PC-9 (cell line): ENCODE measurements around the gene SRPK1. TPM values are rescaled to one million over a fixed set of nuclear protein-coding genes. Genes with fewer than 3 reads are reported as not detected.
A peak's percentile ranks its signal among the peaks of the same experiment; 100 is the strongest.

ENCODE experiments used
- Bru-seq: library from RNA; stranded (reverse); fragments of 400-500 nt; gene quantifications from one replicate; lab custom pipeline; 2021; lab: Mats Ljungman, UMichigan
- BruChase-seq, 2 experiments: library from RNA; stranded (reverse); fragments of 400-500 nt; gene quantifications; one replicate each; lab custom pipeline; 2021; lab: Mats Ljungman, UMichigan
- BruUV-seq: library from RNA; stranded (reverse); fragments of 400-500 nt; replicated peaks from 2 replicates; lab custom pipeline; 2021; lab: Mats Ljungman, UMichigan
- CTCF ChIA-PET: fragments of 300-600 bp; sonication (Branson Sonifier 250); formaldehyde crosslinking; loops from one replicate; lab custom pipeline; 2022; ENCODE audit warnings: antibody characterized with exemption; lab: Charles Lee
- POLR2A ChIA-PET: fragments of 300-600 bp; sonication (Branson Sonifier 250); formaldehyde crosslinking; loops from one replicate; lab custom pipeline; 2022; ENCODE audit warnings: antibody characterized with exemption; ENCODE audit not compliant: unreplicated experiment; lab: Charles Lee
- DNase-seq, 2 experiments: peaks; one replicate each; pipeline versions ENCODE4 v3.0.0 to v3.0.0-alpha.2; 2015 to 2022; ENCODE audit warnings: mixed read lengths in 1 of 2
- H2AFZ ChIP-seq: fragments of 200-600 bp; sonication (generic); 2 replicates; pipeline ENCODE4 v1.8.1; 2017; ENCODE audit warnings: antibody characterized with exemption
- H3F3A ChIP-seq: fragments of 200-600 bp; sonication (generic); 2 replicates; pipeline ENCODE4 v1.8.1; 2017; ENCODE audit warnings: antibody characterized with exemption, mild to moderate bottlenecking, low read depth; ENCODE audit not compliant: insufficient read depth
- H3K27ac ChIP-seq: fragments of 200-600 bp; sonication (generic); 2 replicates; pipeline ENCODE4 v1.6.1; 2016; ENCODE audit warnings: mixed run types
- H3K27me3 ChIP-seq: fragments of 200-600 bp; sonication (generic); 2 replicates; pipeline ENCODE4 v1.6.1; 2016; ENCODE audit warnings: low read depth, mixed run types; ENCODE audit not compliant: insufficient read depth
- H3K36me3 ChIP-seq: fragments of 200-600 bp; sonication (generic); 2 replicates; pipeline ENCODE4 v1.6.1; 2016; ENCODE audit warnings: low read depth, mixed run types
- H3K4me1 ChIP-seq: fragments of 200-600 bp; sonication (generic); replicated peaks from 2 replicates; pipeline ENCODE4 v1.6.1; 2016; ENCODE audit warnings: mixed run types; ENCODE audit not compliant: insufficient read depth
- H3K4me2 ChIP-seq: fragments of 200-600 bp; sonication (generic); 2 replicates; pipeline ENCODE4 v1.6.1; 2017; ENCODE audit warnings: mixed run types
- H3K4me3 ChIP-seq: fragments of 200-600 bp; sonication (generic); 2 replicates; pipeline ENCODE4 v1.6.1; 2016; ENCODE audit warnings: mixed run types
- H3K79me2 ChIP-seq: fragments of 200-600 bp; sonication (generic); 2 replicates; pipeline ENCODE4 v1.6.1; 2017; ENCODE audit warnings: low read depth, mixed run types
- H3K9me2 ChIP-seq: fragments of 200-600 bp; sonication (generic); 2 replicates; pipeline ENCODE4 v1.8.1; 2017; ENCODE audit warnings: mild to moderate bottlenecking; ENCODE audit not compliant: insufficient read depth
- H3K9me3 ChIP-seq: fragments of 200-600 bp; sonication (generic); 2 replicates; pipeline ENCODE4 v1.8.1; 2016; ENCODE audit warnings: low read depth; ENCODE audit not compliant: insufficient read depth
- H4K20me1 ChIP-seq: fragments of 200-600 bp; sonication (generic); 2 replicates; pipeline ENCODE4 v1.8.1; 2017; ENCODE audit not compliant: insufficient read depth
- EZH2 ChIP-seq: fragments of 200-600 bp; sonication (generic); IDR thresholded peaks from 2 replicates; pipeline ENCODE4 v1.8.0; 2017; ENCODE audit warnings: antibody characterized with exemption, low read depth
- intact Hi-C: fragments of 100-400 bp; cut with micrococcal nuclease; formaldehyde crosslinking; loops from one replicate; pipeline ENCODE4 v1.10.0; 2022; ENCODE audit not compliant: unreplicated experiment
- long read RNA-seq: library from polyadenylated mRNA; stranded (forward); transcript quantifications from one replicate; pipeline ENCODE4 v2.0.0, GENCODE V29; 2022
- total RNA-seq: library from RNA; stranded (reverse); gene quantifications from 2 replicates; pipeline ENCODE4 v1.2.3, GENCODE V29; 2021
- TF ChIP-seq, protein P1 (sequence below): fragments of 200-600 bp; sonication (generic); conservative IDR thresholded peaks from 2 replicates; pipeline ENCODE4 v1.6.1; 2017; ENCODE audit warnings: mixed run types, antibody characterized with exemption, mild to moderate bottlenecking, moderate library complexity

SRPK1 gene
- total RNA-seq: 79.0 and 98.7 TPM in 2 replicates
- percentile 93 among the genes with signal in this experiment for Bru-seq, nascent RNA
- BruChase-seq, experiment 1, labeled RNA remaining after a 2-hour chase: percentile 95 among the genes with signal in this experiment
- BruChase-seq, experiment 2, labeled RNA remaining after a 6-hour chase: percentile 92 among the genes with signal in this experiment
- long read RNA-seq, full-length matches to known transcripts: 107 of 147 reads
- long read RNA-seq, partial matches to known transcripts: 14 of 147 reads
- long read RNA-seq, other reads (novel, unspliced or antisense): 26 of 147 reads

DNA sequence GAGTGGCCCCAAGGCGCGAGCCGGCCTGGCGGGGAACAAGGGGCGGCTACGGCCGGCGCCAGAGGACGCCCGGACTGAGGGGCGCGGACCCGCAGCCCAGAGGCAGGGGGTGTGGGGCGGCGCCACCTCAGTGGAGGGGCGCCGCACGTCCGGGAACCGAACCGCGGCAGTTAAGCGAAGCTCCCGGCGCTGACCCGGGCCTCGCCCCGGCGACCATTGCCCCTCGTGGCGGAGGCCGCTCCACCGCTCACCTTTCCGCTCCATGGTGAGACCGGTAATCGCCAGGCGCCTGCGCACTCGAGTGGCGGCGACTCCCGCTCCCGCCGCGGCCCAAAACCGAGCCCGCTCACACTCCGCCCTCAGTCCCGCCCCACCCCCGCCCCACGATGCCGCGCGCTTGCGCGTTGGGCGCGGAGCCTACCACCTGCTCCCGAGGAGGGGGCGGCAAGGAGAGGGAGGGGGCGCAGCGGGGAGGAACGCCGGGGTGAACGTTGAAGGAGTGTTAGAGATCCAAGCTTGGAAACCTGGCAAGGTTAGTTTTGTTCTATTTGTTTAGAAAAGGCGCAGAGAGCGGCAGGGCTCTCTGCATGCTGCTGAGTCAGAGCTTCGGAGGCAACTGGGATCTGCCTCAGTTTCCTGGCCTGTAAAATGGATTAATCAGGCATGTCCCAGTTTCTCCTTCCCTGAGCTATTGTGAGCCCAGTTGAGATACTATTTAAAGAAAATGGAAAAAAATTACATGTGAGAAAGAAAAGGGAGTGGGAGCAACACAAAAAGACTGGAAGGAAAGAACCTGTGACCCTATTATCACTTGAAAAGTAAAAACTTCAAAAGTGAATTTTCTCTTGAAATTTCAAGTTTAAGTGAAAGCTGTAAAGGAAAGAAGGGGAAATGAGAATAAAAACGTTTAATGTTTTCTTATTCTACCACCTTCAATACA is at the start of gene SRPK1:
SRPK1 (minus strand) TSS at position 306 of the 940 bp plus-strand sequence; CDS start at position 264, 42 bp downstream.
- H4K20me1 ChIP-seq: no peaks in the 10 kb centered on the region
- ChIA-PET CTCF (interaction anchor here (0.6 kb wide), 1 partner anchor 400 kb away, joined by 5 read pairs; no protein-coding TSS in a partner anchor), POLR2A (no interaction called here)
- TF ChIP-seq, protein P1, sequence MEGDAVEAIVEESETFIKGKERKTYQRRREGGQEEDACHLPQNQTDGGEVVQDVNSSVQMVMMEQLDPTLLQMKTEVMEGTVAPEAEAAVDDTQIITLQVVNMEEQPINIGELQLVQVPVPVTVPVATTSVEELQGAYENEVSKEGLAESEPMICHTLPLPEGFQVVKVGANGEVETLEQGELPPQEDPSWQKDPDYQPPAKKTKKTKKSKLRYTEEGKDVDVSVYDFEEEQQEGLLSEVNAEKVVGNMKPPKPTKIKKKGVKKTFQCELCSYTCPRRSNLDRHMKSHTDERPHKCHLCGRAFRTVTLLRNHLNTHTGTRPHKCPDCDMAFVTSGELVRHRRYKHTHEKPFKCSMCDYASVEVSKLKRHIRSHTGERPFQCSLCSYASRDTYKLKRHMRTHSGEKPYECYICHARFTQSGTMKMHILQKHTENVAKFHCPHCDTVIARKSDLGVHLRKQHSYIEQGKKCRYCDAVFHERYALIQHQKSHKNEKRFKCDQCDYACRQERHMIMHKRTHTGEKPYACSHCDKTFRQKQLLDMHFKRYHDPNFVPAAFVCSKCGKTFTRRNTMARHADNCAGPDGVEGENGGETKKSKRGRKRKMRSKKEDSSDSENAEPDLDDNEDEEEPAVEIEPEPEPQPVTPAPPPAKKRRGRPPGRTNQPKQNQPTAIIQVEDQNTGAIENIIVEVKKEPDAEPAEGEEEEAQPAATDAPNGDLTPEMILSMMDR: no peak
- TF ChIP-seq EZH2: no peak
- peak; percentile 69 to 87 for DNase-seq
- peak within 1 kb of the TSS; percentile 97 for H3K4me3 ChIP-seq
- peaks cover 28% of the 10 kb centered on the region for H3F3A ChIP-seq
- intact Hi-C loops: loop anchor here (1.0 kb wide), 1 partner anchor 106 kb away; the partner anchor contains the start of gene MAPK14
- H3K27ac ChIP-seq: peak within 1 kb of the TSS; percentile 74
- H3K4me1 ChIP-seq: peaks cover 29% of the 10 kb centered on the region
- no peaks in the 10 kb centered on the region for H3K9me2 ChIP-seq
- H3K4me2 ChIP-seq: peak within 1 kb of the TSS; percentile 92
- TSS peak; percentile 44 for BruUV-seq
- peaks cover 16% of the 10 kb centered on the region for H3K36me3 ChIP-seq
- peaks cover 60% of the 10 kb centered on the region for H3K79me2 ChIP-seq
- H3K9me3 ChIP-seq: no peaks in the 10 kb centered on the region
- H3K27me3 ChIP-seq: no peaks in the 10 kb centered on the region
- peak within 1 kb of the TSS; percentile 85 for H2AFZ ChIP-seq

GRCh38 chr6:35970181-35970580 is 49.3 kb upstream of the SRPK1 start:
- POLR2A ChIA-PET: no interaction called here
- intact Hi-C loops: loop anchor here (5.0 kb wide), 1 partner anchor 57 kb away; the partner anchor contains the start of gene MAPK14
- TF ChIP-seq, protein P1: no peak
- no peak for TF ChIP-seq EZH2

DNA sequence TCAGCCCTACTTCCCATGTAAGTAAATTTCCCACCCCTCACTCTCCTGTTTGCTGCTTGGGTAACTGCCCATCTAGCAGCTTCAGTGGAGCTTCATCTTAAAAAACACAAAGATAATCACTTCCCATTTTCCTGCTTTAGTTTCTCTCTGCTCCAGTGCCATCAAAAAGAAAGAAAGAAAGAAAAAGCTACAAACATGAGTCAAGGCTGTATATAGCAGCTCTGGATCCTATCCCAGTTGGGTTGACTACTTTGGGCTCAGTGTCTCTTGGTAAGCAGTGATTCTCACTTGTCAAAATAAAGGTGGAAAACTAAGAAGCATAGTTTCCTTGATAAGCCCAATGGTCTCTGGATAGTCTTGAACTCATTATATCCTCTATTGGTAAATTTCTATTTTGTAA is 48.7 kb upstream of the SRPK1 start:
- CTCF ChIA-PET: no interaction called here
- H3K9me3 ChIP-seq: no peaks in the 10 kb centered on the region
- no peak for DNase-seq
- no peaks in the 10 kb centered on the region for H3K79me2 ChIP-seq
- no peak for TF ChIP-seq EZH2
- TF ChIP-seq, protein P1: no peak
- intact Hi-C loops: loop anchor here (5.0 kb wide), 1 partner anchor 58 kb away; the partner anchor contains the start of gene MAPK14
- POLR2A ChIA-PET: no interaction called here
- no peaks in the 10 kb centered on the region for H3K9me2 ChIP-seq
- no TSS peak for BruUV-seq
- peak overlapping the region; percentile 75 for H3K27ac ChIP-seq
- H4K20me1 ChIP-seq: no peaks in the 10 kb centered on the region
- H3F3A ChIP-seq: peaks cover 21% of the 10 kb centered on the region
- H3K4me3 ChIP-seq: no peak overlapping the region
- peaks cover 40% of the 10 kb centered on the region for H3K4me1 ChIP-seq
- H3K27me3 ChIP-seq: no peaks in the 10 kb centered on the region
- peak overlapping the region; percentile 37; the same call in 1 of the 2 replicates for H3K4me2 ChIP-seq
- H2AFZ ChIP-seq: peak overlapping the region; percentile 57; the same call in 1 of the 2 replicates
- H3K36me3 ChIP-seq: no peaks in the 10 kb centered on the region

More at GRCh38 chr6:35970181-35970580, 49.3 kb upstream of the SRPK1 start:
- Histone ChIP-seq H3K27me3 (no peaks in the 10 kb centered on the region), H3K9me2 (no peaks in the 10 kb centered on the region), H3K4me2 (peak overlapping the region; percentile 37; the same call in 1 of the 2 replicates), H3K79me2 (no peaks in the 10 kb centered on the region), H3F3A (peaks cover 21% of the 10 kb centered on the region), H3K36me3 (no peaks in the 10 kb centered on the region), H3K9me3 (no peaks in the 10 kb centered on the region), H3K4me1 (peaks cover 41% of the 10 kb centered on the region), H2AFZ (peak overlapping the region; percentile 59; the same call in 1 of the 2 replicates), H4K20me1 (no peaks in the 10 kb centered on the region), H3K4me3 (no peak overlapping the region), H3K27ac (peak overlapping the region; percentile 75)
- peak in 1 of 2 experiments; percentile 61 for DNase-seq
- BruUV-seq: no TSS peak
- CTCF ChIA-PET: no interaction called here
